GM19438 (cell line): ENCODE results near the gene PCDHGA1.

Source experiments
- ATAC-seq: cut with Tn5 transposase; IDR thresholded peaks from one replicate; pipeline ENCODE4 v1.9.1; 2021; ENCODE audit warnings: low read depth; ENCODE audit not compliant: unreplicated experiment

Gene PCDHGA1

DNA sequence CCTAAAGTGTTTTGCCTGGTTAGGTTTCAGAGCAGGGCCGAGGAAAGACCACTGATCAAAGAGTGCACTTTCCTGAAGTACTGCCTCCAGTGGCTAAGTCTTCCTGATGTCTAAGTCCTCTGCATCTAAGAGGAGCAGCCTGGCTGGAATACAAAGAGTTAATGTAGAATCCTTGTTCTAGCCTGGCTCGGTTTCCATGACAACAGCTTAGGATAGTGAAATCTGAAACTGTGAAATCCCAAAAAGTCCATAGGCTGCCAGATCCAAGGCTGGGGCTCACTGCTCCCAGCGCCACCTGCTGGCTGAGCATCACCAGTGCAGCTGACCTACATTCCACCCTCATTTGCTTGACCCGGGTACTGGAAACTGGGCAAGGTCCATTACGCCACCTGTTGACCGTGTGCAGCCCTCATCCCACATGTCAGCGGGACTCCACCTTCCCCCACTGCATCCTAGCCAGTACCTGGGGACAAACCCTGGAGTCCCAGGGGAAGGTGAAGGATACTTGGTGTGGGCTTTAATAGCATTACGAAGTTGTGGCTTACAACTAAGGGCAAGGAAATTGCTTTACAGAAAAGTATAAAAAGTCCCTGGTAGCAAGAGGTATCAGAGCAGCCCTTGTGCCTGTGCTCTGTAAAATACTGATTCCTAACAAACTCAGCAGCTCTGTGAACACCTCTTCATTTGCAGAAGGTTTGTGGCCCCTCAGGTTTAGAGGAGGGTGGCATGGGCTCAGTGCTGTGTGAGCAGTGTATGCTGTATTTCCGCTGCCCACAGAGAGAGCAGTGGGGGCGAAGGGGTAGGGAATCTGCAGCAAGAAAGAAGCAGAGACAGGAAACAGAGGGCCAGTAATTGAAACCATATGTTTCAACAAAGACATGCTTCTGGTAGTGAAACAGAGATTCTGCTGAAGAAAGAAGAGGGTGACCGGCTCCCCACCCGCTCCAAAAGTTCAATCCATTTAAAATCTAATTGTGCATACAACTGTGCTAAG lies 194.6 kb downstream of the PCDHGA1 start:
- peak; percentile 78 for ATAC-seq

DNA sequence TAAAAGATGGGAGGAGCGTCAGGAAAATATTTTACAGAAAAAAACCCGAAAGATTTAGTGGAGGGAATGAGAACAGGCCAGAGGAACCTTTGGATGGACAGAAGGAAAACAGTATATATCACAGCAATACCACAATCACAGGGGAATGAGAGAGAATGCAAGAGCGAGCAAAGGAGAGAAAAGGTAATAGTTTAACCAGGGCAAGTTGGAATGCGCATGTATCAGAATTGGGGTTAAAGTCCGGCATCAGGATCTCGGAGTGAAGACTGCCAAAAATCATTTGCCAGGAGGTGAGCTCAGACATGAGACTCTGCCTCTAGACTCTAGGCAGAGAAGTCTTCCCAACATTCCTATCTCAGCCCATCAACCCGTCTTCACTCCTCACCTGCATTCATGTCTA lies 195.3 kb downstream of the PCDHGA1 start:
- no peak for ATAC-seq

DNA sequence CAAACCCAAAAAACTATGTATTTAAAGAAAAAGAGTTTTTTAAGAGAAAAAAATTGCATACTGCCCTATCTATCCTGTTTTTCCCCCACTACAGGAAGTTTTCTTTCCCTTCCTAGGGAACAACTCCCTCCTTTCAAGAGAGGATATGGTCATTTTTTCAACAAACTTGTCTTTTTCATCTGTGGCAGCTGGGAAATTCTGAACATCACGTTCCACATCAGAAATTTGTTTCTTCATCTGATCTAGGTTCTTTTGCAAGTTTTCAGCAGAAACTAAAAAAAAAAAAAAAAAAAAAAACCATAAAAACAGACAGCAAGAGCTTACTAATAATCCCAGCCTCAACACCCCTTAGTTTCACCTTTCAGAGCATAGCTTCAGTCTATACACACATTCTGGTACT lies 197.1 kb downstream of the PCDHGA1 start:
- no peak for ATAC-seq

DNA sequence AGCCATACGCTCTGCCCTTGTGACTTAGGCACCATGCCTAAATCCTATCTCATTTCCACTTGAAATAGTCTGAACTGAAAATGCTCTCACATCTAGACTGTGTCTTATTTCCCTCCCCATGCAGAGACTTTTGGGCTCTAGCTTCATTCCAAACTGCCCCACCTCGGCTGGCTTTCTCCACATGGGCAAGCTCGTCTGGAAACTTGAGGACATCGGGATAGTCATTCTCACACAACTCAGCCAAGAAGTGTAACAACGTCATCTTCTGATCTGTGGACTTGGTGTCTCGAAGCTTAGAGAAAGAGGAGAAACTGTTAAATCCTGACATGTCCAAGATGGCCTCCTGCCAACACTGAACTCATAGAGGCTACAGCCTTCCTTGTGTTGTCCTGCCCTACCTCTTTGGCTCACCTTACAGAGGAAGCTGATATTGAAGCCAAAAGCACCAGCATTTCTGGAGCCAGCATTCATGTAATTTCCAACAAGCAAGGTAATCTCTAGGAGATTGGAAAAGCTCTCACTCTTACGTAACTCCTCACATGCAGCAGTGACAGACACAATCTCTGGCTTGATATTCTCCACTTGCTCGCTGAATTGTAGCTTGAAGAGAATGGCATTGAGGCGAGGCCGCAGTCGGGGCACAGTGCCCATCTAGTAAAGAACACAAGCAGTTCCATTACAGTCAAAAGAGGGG lies 198.1 kb downstream of the PCDHGA1 start:
- ATAC-seq, result no peak

DNA sequence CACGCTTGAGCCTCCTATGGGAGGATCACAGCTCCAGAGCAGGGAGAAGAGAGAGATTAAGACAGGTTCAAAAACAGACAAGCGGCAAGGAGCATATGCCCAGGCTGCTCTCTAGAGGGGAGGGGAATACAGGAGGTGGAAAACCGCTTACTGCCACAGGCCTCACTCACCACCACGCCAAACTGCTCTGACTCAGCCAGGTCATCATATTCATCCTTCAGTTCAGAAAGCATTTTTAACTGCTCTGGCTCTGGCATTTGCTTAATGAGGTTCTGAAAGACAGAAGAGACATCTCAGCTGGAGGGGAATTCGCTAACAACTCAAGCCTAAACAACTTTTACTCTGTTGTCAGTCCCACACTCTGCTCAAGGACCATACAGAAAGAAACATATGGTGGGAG lies 198.7 kb downstream of the PCDHGA1 start:
- no peak for ATAC-seq

DNA sequence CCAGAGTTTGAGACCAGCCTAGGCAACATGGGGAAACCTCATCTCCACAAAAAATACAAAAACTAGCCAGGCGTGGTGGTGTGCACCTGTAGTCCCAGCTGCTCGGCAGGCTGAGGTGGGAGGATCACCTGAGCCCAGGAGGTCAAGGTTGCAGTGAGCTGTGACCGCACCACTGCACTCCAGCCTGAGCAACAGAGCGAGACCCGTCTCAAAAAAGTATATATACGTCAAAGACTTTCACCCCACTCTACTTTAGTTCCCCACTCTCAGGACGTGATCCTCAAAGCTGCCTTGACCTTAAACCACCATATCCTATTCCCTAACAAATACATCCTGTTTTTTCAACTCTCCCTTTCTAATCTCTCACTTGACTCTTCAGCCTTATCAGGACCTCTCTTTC lies 199.6 kb downstream of the PCDHGA1 start:
- ATAC-seq, result peak; percentile 50

DNA sequence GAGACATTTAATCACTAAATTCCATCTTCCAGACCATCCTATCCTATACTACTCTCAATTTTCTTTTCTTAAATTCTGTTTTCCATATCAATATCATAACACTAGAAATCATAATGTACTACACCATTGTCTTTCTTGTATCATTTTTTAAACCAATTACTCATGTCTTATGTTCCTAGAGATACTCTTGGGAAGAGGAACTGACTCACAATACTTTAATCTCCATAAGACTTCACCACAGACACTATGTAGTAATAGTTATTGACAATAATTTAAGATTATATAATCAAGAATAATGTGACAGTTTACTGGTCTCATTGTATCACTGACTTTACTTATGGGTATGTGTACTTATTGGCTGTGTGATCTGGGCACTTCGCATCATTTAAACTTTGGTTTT lies 202.4 kb downstream of the PCDHGA1 start:
- no peak for ATAC-seq

DNA sequence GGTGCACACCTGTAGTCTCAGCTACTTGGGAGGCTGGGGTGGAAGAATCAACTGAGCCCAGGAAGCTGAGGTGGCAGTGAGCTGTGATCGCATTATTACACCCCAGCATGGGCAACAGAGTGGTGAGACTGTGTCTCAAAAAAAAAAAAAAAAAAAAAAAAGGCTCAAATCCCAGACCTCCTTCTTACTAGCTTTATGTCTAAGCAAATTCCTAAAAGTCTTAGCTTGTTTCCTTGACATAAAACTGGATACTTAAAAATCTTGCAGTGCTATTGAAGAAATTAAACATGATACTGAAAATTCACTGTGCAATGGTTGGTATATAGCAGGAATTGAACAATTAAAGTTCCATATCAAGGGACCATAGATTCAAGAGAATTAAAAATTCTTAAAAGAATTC lies 203.6 kb downstream of the PCDHGA1 start:
- no peak for ATAC-seq

DNA sequence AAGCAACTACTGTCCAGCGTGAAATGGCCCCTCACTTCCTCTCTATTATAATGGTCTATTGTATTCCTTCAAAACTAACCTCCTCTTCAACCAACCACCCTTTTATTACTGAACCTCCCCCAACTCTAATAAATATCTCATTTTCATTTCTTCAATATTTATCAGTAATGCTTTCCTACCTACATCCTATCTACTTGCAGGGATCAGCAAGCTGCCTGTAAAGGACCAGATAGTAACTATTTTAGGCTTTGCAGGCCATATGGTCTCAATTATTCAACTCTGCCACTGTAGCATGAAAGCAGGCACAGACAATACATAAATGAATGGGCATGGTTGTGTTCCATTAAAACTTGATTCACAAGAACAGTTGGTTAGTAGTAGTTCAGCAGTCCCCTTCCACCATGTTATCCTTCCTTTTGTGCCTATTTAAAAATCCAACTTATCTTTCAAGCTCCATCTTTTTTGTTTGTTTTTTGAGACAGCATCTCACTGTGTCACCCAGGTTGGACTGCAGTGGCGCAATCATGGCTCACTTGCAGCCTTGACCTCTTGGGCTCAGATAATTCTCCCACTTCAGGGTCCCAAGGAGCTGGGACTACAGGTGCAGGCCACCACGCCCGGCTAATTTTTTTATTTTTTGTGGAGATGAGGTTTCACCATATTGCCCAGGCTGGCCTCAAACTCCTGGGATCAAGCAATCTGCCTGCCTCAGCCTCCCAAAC lies 204.3 kb downstream of the PCDHGA1 start:
- ATAC-seq, result no peak

DNA sequence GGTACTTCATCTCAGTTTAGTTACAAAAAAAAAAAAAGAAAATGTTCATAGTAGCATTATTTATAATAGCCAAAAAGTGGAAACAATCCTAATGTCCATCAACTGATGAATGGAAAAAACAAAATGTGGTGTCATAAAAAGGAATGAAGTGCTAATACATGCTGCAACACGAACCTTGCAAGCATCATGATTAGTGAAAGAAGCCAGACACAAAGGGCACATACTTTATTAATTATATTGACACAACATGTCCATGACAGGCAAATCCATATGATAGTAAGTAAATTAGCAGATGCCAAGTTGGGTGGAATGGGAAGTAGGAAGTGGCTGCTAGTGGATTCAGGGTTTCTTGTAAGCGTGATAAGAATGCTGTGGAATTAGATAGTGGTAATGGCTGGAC lies 212.7 kb downstream of the PCDHGA1 start:
- ATAC-seq, result no peak

DNA sequence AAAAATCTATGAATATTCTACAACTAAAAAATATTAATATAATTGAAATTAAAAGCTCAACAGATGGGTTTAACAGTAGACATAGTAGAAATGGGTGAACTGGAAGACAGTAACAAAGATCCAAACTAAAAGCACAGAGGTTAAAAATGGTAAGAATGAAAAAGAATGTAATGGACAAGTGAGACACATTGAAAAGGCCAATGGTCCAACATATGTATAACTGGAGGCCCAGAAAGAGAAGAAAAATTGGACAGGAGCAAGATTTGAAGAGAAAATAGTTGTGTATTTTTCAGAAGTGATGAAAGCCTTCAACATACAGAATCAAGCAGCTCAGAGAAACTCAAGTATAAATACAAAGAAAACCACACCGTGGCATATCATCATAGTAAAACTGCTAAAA lies 217.2 kb downstream of the PCDHGA1 start:
- ATAC-seq, result no peak

DNA sequence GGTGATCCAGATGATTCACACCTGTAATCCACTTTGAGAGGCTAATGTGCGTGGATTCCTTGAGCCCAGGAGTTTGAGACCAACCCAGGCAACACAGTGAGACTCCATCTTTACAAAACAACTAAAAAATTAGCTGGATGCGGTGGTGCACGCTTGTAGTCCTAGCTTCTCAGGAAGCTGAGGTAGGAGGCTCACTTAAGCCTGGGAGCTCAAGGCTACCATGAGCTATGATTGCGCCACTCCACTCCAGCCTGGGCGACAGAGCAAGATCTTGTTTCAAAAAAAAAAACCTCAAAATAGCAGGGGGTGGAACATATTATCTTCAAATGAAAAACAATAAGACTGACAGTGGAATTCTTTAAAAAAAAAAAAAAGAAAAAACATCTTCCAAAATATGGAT lies 217.6 kb downstream of the PCDHGA1 start:
- no peak for ATAC-seq

DNA sequence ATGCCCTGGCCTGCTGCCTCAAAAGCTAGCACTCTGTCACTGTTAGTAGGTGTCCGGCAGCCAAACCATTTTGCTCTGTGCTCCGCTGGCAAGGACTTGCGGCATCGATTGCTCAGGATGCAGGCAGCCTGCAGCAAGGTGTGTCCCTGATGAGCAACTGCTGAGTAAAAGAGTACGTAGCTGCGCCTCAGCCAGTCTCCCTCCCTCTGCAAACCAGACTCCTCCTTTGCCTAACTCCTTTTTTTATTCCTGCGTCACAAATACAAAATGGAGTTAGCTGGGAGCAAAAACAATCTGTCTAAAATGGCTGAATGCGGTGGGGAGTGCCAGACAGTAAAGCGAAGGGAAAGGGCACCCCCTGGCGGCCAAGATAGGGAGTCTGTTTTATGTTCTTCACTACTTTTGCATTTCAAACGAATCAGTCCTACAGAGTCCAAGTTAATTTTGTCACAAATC lies 227.4 kb downstream of the PCDHGA1 start:
- ATAC-seq, result peak; percentile 89

DNA sequence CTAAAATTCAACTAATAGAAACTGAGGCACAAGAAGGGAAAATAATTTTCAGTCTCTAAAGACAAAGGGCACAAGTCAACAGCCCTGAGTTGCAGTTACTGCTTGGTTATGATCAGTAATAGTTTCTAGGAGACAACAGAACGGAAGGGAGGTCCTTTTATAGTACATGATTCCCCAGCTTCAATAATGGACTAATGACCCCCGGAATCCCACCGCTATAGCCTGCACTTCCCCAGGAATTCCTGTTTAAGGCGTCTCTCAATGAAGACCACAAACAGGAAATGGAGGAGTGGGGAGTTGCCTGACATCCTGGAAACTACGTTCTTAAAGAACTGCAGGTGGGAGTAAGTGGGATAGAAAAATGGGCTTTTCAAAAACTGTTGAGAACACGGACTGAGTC lies 227.8 kb downstream of the PCDHGA1 start:
- ATAC-seq, result peak; percentile 26

DNA sequence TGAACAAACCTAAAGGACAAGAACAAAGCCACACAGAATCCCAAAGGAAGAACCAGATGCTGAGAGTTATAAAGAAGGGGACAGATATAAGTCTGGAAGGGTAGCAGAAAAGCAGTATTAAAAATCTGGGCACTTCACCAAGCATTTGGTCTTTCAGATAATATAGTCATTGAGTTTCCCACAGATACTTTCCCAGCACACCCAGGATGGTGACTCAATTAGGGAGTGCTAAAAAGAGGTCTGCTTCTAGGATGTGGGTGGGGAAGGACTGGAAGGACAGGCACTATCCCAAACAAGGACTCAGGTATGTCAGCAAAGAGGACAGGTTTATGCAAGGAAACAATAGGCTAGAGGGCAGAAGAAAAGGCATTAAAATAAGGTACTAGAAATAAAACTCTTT lies 229.1 kb downstream of the PCDHGA1 start:
- no peak for ATAC-seq

DNA sequence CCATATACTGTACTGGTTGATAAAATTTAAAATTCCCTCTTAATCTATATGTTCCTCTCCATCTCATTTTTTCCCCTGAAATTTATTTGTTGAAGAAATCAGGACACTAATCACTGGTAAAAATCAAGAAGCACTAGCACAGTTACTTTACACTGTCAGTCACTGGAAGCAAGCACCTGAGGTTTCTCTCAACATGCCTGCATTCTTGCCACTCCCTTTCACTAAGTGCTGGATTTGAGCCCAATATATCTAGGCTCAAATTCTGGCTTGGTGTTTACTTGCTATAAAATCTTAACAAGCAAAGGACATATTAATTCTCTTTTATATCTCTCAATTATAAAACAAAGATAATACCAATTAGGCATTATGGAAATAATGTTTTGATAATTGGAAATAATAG lies 229.8 kb downstream of the PCDHGA1 start:
- ATAC-seq, result no peak

DNA sequence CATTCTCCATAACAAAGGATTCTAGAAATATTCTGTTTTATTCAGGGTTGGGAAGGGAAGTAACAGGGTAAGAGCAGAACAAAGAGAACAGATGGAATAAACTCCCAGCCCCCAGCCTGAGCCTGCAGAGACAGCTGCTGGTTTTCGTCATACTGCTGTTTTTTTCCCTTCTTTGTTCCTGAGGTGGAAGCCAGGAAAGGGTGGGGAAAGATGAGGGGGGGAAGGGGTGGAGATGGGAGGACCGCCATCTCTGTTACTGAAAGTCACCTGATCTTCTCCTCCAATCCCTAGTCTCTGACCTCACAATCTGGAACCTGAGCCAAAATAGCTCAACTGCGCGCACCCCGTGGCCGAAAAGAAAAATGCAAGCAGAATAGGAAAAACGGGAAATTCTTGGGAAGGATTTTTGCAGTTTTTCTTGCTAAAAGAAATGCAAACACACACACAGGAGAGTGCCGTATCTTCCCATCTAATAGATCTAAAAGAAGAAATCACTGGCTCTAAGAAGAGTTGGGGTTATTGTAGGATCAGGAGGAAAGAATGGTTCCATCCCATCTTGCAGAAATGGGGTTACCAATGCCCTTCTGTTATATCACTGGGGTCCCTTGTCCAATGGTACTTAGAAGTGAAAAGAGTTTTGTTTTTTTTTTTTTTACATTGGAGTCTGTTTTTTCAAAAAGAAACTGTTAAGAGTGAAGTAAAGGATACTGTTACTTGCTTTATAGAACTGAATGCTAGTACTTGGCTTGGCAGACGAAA lies 230.6 kb downstream of the PCDHGA1 start:
- no peak for ATAC-seq
